ENCODE data around the gene WDR81.
A peak's percentile ranks its signal among the peaks of the same experiment; 100 is the strongest.

Gene WDR81

DNA sequence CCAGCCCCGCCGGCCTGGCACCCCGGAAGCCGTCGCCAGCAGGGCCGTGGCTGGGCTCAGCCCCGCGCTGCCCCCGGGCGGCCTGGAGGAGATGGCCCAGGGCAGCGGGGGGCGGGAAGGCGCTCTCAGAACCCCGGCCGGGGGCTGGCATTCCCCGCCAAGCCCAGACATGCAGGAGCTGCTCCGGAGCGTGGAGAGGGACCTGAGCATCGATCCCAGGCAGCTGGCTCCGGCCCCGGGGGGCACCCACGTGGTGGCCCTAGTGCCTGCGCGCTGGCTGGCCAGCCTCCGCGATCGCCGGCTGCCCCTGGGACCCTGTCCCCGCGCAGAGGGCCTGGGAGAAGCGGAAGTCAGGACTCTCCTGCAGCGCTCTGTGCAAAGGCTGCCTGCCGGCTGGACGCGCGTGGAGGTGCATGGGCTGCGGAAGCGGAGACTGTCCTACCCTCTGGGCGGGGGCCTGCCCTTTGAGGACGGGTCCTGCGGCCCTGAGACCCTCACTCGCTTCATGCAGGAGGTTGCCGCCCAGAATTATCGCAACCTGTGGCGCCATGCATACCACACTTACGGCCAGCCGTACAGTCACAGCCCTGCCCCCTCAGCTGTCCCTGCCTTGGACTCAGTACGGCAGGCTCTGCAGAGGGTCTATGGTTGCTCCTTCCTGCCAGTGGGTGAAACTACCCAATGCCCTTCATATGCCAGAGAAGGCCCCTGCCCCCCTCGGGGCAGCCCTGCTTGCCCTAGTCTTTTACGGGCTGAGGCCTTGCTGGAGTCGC lies 551 bp downstream of the WDR81 start:
- H3K27ac ChIP-seq (ENCODE audit: extremely low read depth, low read depth, low read length), result peak overlapping the region; percentile 27; the same call in 1 of the 2 replicates
- ChIA-PET CTCF (interaction anchor here (0.6 to 8.4 kb wide), 7 partner anchors 12 to 658 kb away, joined by 3 to 104 read pairs (median 4); no protein-coding TSS in a partner anchor), POLR2A (interaction anchor here (1.2 to 2.4 kb wide), 4 partner anchors 8 to 107 kb away, joined by 3 to 8 read pairs (median 8); no protein-coding TSS in a partner anchor)
- peak overlapping the region; percentile 47 for H3K4me3 ChIP-seq (ENCODE audit: low read depth, low read length)
- no peaks in the 10 kb centered on the region for H3K9me3 ChIP-seq (ENCODE audit: control insufficient read depth, insufficient read depth, low read depth, low read length)
- peaks cover 0 to 30% of the 10 kb centered on the region in 2 experiments; a peak in 2 of 3 replicates for H3K36me3 ChIP-seq (ENCODE audit: control insufficient read depth in 2 of 2, insufficient read depth in 1 of 2, low read length in 2 of 2)
- no peaks in the 10 kb centered on the region for H3K4me1 ChIP-seq (ENCODE audit: control insufficient read depth, insufficient read depth, low read length)
- no peak for TF ChIP-seq ZNF155 (tag by site-specific recombination; IDR thresholded peaks at IDR 0.05)
- TF ChIP-seq HOXA7 (CRISPR knock-in tag; IDR thresholded peaks at IDR 0.05; ENCODE audit: borderline replicate concordance), result no peak
- TF ChIP-seq MYNN (tag by site-specific recombination; IDR thresholded peaks at IDR 0.05; ENCODE audit: borderline replicate concordance), result no peak
- TF ChIP-seq ZNF335 (tag by site-specific recombination; conservative IDR thresholded peaks at IDR 0.05), result peak; percentile 24
- TF ChIP-seq ZNF19 (tag by site-specific recombination; IDR thresholded peaks at IDR 0.05; ENCODE audit: low read depth), result no peak
- no peak for TF ChIP-seq ZNF768 (tag by site-specific recombination; IDR thresholded peaks at IDR 0.05)
- TF ChIP-seq GLIS2 (tag by site-specific recombination; IDR thresholded peaks at IDR 0.05), result peak; percentile 82
- TF ChIP-seq ZNF266 (tag by site-specific recombination; IDR thresholded peaks at IDR 0.05; ENCODE audit: low read depth), result no peak
- no peak for TF ChIP-seq ZNF202 (tag by site-specific recombination; IDR thresholded peaks at IDR 0.05; ENCODE audit: borderline replicate concordance)
- TF ChIP-seq, protein P1, sequence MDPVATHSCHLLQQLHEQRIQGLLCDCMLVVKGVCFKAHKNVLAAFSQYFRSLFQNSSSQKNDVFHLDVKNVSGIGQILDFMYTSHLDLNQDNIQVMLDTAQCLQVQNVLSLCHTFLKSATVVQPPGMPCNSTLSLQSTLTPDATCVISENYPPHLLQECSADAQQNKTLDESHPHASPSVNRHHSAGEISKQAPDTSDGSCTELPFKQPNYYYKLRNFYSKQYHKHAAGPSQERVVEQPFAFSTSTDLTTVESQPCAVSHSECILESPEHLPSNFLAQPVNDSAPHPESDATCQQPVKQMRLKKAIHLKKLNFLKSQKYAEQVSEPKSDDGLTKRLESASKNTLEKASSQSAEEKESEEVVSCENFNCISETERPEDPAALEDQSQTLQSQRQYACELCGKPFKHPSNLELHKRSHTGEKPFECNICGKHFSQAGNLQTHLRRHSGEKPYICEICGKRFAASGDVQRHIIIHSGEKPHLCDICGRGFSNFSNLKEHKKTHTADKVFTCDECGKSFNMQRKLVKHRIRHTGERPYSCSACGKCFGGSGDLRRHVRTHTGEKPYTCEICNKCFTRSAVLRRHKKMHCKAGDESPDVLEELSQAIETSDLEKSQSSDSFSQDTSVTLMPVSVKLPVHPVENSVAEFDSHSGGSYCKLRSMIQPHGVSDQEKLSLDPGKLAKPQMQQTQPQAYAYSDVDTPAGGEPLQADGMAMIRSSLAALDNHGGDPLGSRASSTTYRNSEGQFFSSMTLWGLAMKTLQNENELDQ (tag by site-specific recombination; IDR thresholded peaks at IDR 0.05; ENCODE audit: low read depth), result no peak
- no peak for TF ChIP-seq ZNF548 (tag by site-specific recombination; IDR thresholded peaks at IDR 0.05)
- TF ChIP-seq HOXC10 (CRISPR knock-in tag; IDR thresholded peaks at IDR 0.05), result no peak
- TF ChIP-seq, protein P2, sequence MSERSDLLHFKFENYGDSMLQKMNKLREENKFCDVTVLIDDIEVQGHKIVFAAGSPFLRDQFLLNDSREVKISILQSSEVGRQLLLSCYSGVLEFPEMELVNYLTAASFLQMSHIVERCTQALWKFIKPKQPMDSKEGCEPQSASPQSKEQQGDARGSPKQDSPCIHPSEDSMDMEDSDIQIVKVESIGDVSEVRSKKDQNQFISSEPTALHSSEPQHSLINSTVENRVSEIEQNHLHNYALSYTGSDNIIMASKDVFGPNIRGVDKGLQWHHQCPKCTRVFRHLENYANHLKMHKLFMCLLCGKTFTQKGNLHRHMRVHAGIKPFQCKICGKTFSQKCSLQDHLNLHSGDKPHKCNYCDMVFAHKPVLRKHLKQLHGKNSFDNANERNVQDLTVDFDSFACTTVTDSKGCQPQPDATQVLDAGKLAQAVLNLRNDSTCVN (tag by site-specific recombination; optimal IDR thresholded peaks at IDR 0.05), result peak; percentile 35
- no peak for TF ChIP-seq ZNF24 (tag by site-specific recombination; IDR thresholded peaks at IDR 0.05)
- TF ChIP-seq, protein P3, sequence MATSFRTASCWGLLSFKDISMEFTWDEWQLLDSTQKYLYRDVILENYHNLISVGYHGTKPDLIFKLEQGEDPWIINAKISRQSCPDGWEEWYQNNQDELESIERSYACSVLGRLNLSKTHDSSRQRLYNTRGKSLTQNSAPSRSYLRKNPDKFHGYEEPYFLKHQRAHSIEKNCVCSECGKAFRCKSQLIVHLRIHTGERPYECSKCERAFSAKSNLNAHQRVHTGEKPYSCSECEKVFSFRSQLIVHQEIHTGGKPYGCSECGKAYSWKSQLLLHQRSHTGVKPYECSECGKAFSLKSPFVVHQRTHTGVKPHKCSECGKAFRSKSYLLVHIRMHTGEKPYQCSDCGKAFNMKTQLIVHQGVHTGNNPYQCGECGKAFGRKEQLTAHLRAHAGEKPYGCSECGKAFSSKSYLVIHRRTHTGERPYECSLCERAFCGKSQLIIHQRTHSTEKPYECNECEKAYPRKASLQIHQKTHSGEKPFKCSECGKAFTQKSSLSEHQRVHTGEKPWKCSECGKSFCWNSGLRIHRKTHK (tag by site-specific recombination; IDR thresholded peaks at IDR 0.05), result no peak
- TF ChIP-seq GLI2 (tag by site-specific recombination; IDR thresholded peaks at IDR 0.05; ENCODE audit: borderline replicate concordance, low read depth), result no peak
- TF ChIP-seq ZIC2 (tag by site-specific recombination; IDR thresholded peaks at IDR 0.05), result peak; percentile 87
- TF ChIP-seq, protein P4, sequence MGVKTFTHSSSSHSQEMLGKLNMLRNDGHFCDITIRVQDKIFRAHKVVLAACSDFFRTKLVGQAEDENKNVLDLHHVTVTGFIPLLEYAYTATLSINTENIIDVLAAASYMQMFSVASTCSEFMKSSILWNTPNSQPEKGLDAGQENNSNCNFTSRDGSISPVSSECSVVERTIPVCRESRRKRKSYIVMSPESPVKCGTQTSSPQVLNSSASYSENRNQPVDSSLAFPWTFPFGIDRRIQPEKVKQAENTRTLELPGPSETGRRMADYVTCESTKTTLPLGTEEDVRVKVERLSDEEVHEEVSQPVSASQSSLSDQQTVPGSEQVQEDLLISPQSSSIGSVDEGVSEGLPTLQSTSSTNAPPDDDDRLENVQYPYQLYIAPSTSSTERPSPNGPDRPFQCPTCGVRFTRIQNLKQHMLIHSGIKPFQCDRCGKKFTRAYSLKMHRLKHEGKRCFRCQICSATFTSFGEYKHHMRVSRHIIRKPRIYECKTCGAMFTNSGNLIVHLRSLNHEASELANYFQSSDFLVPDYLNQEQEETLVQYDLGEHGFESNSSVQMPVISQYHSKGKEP (tag by site-specific recombination; IDR thresholded peaks at IDR 0.05), result 0 out of 2 replicates have a peak, but pooled peaks have one; percentile 2
- TF ChIP-seq ZNF624 (tag by site-specific recombination; IDR thresholded peaks at IDR 0.05), result no peak
- TF ChIP-seq, protein P5, sequence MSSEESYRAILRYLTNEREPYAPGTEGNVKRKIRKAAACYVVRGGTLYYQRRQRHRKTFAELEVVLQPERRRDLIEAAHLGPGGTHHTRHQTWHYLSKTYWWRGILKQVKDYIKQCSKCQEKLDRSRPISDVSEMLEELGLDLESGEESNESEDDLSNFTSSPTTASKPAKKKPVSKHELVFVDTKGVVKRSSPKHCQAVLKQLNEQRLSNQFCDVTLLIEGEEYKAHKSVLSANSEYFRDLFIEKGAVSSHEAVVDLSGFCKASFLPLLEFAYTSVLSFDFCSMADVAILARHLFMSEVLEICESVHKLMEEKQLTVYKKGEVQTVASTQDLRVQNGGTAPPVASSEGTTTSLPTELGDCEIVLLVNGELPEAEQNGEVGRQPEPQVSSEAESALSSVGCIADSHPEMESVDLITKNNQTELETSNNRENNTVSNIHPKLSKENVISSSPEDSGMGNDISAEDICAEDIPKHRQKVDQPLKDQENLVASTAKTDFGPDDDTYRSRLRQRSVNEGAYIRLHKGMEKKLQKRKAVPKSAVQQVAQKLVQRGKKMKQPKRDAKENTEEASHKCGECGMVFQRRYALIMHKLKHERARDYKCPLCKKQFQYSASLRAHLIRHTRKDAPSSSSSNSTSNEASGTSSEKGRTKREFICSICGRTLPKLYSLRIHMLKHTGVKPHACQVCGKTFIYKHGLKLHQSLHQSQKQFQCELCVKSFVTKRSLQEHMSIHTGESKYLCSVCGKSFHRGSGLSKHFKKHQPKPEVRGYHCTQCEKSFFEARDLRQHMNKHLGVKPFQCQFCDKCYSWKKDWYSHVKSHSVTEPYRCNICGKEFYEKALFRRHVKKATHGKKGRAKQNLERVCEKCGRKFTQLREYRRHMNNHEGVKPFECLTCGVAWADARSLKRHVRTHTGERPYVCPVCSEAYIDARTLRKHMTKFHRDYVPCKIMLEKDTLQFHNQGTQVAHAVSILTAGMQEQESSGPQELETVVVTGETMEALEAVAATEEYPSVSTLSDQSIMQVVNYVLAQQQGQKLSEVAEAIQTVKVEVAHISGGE (tag by site-specific recombination; conservative IDR thresholded peaks at IDR 0.05; ENCODE audit: low read depth), result no peak
- no peak for TF ChIP-seq ZNF175 (tag by site-specific recombination; IDR thresholded peaks at IDR 0.05)
- TF ChIP-seq, protein P6, sequence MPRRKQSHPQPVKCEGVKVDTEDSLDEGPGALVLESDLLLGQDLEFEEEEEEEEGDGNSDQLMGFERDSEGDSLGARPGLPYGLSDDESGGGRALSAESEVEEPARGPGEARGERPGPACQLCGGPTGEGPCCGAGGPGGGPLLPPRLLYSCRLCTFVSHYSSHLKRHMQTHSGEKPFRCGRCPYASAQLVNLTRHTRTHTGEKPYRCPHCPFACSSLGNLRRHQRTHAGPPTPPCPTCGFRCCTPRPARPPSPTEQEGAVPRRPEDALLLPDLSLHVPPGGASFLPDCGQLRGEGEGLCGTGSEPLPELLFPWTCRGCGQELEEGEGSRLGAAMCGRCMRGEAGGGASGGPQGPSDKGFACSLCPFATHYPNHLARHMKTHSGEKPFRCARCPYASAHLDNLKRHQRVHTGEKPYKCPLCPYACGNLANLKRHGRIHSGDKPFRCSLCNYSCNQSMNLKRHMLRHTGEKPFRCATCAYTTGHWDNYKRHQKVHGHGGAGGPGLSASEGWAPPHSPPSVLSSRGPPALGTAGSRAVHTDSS (tag by site-specific recombination; IDR thresholded peaks at IDR 0.05), result no peak
- TF ChIP-seq ZFHX2 (tag by site-specific recombination; conservative IDR thresholded peaks at IDR 0.05), result no peak
- TF ChIP-seq ZNF530 (tag by site-specific recombination; IDR thresholded peaks at IDR 0.05; ENCODE audit: low read depth), result no peak
- no peak for TF ChIP-seq ZNF571 (tag by site-specific recombination; IDR thresholded peaks at IDR 0.05)

All from HEK293 (cell line).